Coronary artery (tissue), 2 donors: ENCODE measurements around the gene DIAPH2.

Experiments used
- DNase-seq: peaks from one replicate; pipeline ENCODE4 v3.0.0-alpha.2; 2017; ENCODE audit warnings: low spot score
- H3K27ac ChIP-seq, 2 donors: fragments of 200-600 bp; sonication (generic); one replicate each; pipeline ENCODE4 v1.5.1; 2016 to 2019
- H3K4me3 ChIP-seq: fragments of 200-600 bp; sonication (generic); 2 replicates; pipeline ENCODE4 v1.5.1; 2016; ENCODE audit warnings: mild to moderate bottlenecking, moderate library complexity
- TF ChIP-seq, protein P1 (sequence below): fragments of 200-600 bp; sonication (generic); IDR thresholded peaks from one replicate; pipeline ENCODE4 v1.5.1; 2019; ENCODE audit warnings: antibody characterized with exemption

The DIAPH2 gene

DNA sequence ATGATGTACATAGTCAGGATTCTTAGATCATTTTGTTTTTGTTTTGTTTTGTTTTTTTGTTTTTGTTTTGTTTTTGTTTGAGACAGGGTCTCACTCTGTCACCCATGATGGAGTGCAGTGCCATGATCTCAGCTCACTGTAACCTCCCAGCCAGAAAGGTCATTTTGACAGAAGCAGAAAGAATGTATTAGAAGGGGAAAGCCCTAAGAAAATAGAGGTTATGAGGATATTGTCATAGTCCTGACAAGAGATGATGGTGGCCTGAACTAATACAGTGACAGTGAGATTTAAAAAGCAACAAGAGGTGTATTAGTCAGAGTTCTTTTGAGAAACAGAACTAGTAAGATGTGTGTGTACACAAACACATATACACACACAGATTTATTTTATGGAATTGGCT is 702.4 kb downstream of the DIAPH2 start:
- H3K27ac ChIP-seq: no peak overlapping the region
- H3K4me3 ChIP-seq: no peak overlapping the region
- TF ChIP-seq, protein P1, sequence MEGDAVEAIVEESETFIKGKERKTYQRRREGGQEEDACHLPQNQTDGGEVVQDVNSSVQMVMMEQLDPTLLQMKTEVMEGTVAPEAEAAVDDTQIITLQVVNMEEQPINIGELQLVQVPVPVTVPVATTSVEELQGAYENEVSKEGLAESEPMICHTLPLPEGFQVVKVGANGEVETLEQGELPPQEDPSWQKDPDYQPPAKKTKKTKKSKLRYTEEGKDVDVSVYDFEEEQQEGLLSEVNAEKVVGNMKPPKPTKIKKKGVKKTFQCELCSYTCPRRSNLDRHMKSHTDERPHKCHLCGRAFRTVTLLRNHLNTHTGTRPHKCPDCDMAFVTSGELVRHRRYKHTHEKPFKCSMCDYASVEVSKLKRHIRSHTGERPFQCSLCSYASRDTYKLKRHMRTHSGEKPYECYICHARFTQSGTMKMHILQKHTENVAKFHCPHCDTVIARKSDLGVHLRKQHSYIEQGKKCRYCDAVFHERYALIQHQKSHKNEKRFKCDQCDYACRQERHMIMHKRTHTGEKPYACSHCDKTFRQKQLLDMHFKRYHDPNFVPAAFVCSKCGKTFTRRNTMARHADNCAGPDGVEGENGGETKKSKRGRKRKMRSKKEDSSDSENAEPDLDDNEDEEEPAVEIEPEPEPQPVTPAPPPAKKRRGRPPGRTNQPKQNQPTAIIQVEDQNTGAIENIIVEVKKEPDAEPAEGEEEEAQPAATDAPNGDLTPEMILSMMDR: no peak
- DNase-seq: no peak

DNA sequence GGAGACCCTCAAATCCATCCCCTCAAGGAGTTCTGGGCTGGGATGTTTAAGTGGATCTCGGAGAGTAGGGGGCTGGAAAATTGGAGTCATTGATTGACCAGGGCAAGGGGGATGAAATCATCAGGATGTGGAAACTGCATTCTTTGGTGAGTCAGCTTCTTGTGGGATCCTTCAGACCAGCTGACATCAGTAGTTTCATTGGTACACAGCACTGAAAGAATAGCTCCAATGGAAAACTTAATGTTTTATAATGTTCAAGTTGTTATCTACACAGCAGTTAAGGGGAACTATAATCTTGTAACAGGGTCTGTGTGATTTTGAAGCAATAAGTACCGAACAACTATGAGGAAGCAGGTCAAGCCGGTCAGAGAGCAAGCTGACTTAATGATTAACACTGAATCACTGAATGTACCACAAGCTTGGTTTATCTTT is 705.1 kb downstream of the DIAPH2 start:
- no peak for DNase-seq
- H3K27ac ChIP-seq: no peak overlapping the region

DNA sequence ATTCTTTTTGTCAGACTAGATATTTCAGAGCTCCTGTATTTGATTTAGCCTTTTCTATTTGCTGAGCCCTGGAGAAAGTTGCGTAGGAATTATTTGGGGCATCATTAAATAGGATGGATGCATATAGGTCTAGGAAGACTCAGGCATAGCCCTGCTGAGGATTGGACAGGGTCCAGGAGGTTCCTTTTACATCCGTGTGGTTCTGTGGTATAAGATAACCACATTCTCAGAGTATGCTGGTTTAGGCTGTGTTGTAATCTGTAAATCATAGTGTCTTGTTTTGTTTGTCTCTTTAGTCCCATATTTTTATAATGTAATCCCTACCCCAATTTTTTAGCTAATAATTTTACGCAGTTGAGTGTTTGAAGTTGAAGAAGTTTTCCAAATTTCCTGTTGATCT is 712.7 kb downstream of the DIAPH2 start:
- H3K4me3 ChIP-seq: no peak overlapping the region
- no peak overlapping the region for H3K27ac ChIP-seq
- TF ChIP-seq, protein P1: no peak
- no peak for DNase-seq

More for the DNA sequence above, 705.1 kb downstream of the DIAPH2 start:
- TF ChIP-seq, protein P1: no peak
- H3K4me3 ChIP-seq: no peak overlapping the region

DNA sequence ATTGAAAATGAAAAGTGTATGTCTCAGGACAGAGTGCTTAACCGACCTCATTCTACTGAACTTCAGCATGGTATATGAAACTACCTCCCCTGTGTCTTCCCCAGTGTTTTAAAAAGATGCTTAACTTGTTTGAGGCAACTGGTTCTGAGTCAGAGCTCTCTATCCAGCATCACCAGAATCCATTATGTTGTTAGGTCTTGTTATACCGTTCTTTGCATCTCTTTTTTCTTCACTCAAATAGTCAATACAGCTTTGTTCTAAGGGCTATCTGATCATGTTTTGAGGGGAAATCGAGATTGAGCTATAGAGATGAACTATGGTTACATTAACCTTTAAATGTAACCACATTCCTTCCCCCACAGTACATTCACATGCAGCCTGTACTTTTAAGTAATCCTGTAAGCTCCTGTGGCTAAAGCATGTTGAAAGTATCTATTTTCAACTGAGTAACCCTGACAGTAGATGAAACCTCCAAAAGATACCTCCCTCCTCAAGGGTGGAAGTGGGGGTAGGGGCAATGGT is 713.4 kb downstream of the DIAPH2 start:
- TF ChIP-seq, protein P1: no peak
- Histone ChIP-seq H3K27ac (no peak overlapping the region), H3K4me3 (no peak overlapping the region)
- DNase-seq: no peak

DNA sequence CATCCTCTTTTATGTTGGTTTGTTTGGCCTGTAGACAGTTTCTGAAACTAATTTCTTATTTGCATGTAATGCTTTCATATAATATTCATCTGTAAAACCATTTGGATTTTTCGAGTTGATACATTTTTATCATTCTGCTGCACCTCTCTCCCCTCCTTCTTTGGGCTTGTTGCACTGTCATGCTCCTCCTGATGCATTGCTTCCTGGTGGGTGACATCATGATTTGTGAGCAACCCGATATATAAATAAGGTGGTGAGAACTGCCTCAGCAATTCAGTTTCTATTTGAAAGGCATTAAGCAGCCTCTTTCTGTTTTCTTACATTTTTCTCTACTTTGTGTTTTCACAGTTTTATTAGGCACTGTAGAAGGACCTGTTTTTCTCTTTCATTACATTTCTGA is 714.8 kb downstream of the DIAPH2 start:
- no peak for DNase-seq
- TF ChIP-seq, protein P1: no peak
- no peak overlapping the region for H3K27ac ChIP-seq
- no peak overlapping the region for H3K4me3 ChIP-seq

DNA sequence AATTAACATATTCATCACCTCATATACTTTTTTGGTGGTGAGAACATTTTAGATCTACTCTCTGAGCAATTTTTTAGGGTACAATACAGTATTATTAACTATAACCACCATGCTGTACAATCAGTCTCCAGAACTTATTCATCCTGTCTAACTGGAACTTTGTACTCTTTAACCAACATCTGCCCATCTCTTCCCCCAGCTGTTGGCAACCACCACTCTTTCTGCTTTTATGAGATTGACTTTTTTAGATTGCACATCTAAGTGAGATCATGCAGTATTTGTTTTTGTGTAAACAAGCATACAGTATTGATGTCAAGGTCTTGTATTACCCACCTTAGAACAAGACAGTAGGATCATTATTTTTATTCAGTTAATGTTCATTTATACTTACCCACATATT is 715.9 kb downstream of the DIAPH2 start:
- Histone ChIP-seq H3K4me3 (no peak overlapping the region), H3K27ac (no peak overlapping the region)
- no peak for DNase-seq
- TF ChIP-seq, protein P1: no peak

DNA sequence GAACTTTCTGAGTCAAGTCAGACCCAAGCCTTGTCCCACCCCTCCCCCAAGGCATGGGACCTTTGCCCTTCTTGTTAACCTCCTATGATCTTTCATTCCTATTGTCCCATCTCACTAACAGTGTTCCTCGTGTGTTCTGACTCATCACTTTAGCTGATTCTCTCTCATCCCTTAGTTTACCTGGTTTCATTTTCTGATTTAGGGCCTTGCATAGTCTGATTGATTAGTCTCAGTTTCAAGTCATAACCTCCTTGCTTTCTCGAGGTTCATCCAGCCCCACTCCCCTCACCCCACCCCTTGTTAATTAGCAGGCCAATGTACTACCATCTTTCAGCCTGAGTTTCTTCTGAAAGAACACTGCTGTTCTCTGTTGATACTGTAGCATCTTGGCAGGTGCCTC is 716.5 kb downstream of the DIAPH2 start:
- Histone ChIP-seq H3K27ac (no peak overlapping the region), H3K4me3 (no peak overlapping the region)
- no peak for DNase-seq
- TF ChIP-seq, protein P1: no peak
